Activated CD8-positive, alpha-beta T cell treated with anti-CD3 and anti-CD28 coated beads for 36 hours (primary cell): Measurements from ENCODE around the gene LRFN5. TPM values are rescaled to one million over a fixed set of nuclear protein-coding genes. Genes with fewer than 3 reads are reported as not detected.

Source experiments
- ATAC-seq: fragments of 200-7000 bp; cut with Tn5 transposase; one replicate; pipeline ENCODE4 v1.10.0; 2021; ENCODE audit warnings: mild to moderate bottlenecking, moderate library complexity
- CTCF ChIA-PET: fragments of 350-600 bp; sonication (Branson Sonifier 250); formaldehyde crosslinking; loops from one replicate; lab custom pipeline; 2021; ENCODE audit warnings: antibody characterized with exemption; lab: Charles Lee
- POLR2A ChIA-PET: fragments of 350-600 bp; sonication (Branson Sonifier 250); formaldehyde crosslinking; loops from one replicate; lab custom pipeline; 2021; ENCODE audit warnings: antibody characterized with exemption; lab: Charles Lee
- DNase-seq: peaks from one replicate; pipeline ENCODE4 v3.0.0-alpha.2; 2020
- H3K27ac Mint-ChIP-seq: one replicate; pipeline ENCODE4 v1.8.0; 2021; ENCODE audit warnings: mild to moderate bottlenecking, mixed read lengths
- H3K27me3 Mint-ChIP-seq: one replicate; pipeline ENCODE4 v1.8.0; 2021; ENCODE audit warnings: mixed read lengths
- H3K36me3 Mint-ChIP-seq: one replicate; pipeline ENCODE4 v1.8.0; 2021; ENCODE audit warnings: low read depth, mixed read lengths
- H3K4me1 Mint-ChIP-seq: one replicate; pipeline ENCODE4 v1.8.0; 2021; ENCODE audit warnings: low read depth, mixed read lengths
- H3K4me3 Mint-ChIP-seq: one replicate; pipeline ENCODE4 v1.8.0; 2021; ENCODE audit warnings: mild to moderate bottlenecking, moderate library complexity, mixed read lengths
- H3K9me3 Mint-ChIP-seq: one replicate; pipeline ENCODE4 v1.8.0; 2021; ENCODE audit warnings: mixed read lengths
- CTCF ChIP-seq: fragments of 200-600 bp; IDR thresholded peaks from one replicate; pipeline ENCODE4 v1.8.0; 2022; ENCODE audit warnings: antibody characterized with exemption, mild to moderate bottlenecking
- intact Hi-C: fragments of 100-400 bp; cut with micrococcal nuclease; formaldehyde crosslinking; loops from one replicate; pipeline ENCODE4 v1.10.0; 2022
- total RNA-seq, 2 experiments: library from RNA; stranded (reverse); gene quantifications; one replicate each; pipeline ENCODE4 v1.2.3, GENCODE V29; 2021

LRFN5 gene
- total RNA-seq, 2 experiments from 2014 or later: not detected

GRCh38 chr14:41615011-41615595 is 8.4 kb downstream of the LRFN5 start:
- Mint-ChIP-seq H3K27me3 (peaks cover 13% of the 10 kb centered on the region), H3K4me1 (no peaks in the 10 kb centered on the region), H3K9me3 (no peaks in the 10 kb centered on the region), H3K4me3 (no peak overlapping the region), H3K36me3 (no peaks in the 10 kb centered on the region), H3K27ac (no peak overlapping the region)
- DNase-seq: no peak
- ATAC-seq: no peak
- ChIA-PET CTCF (interaction anchor here (1.5 kb wide), 1 partner anchor 14 kb away, joined by 5 read pairs; no protein-coding TSS in a partner anchor), POLR2A (no interaction called here)
- TF ChIP-seq CTCF: no peak
- intact Hi-C loops: no loop called here

GRCh38 chr14:41623736-41624135 is 17.1 kb downstream of the LRFN5 start:
- no peak for TF ChIP-seq CTCF
- no peaks in the 10 kb centered on the region for H3K27me3 Mint-ChIP-seq
- ChIA-PET CTCF (no interaction called here), POLR2A (no interaction called here)
- intact Hi-C loops: no loop called here
- no peaks in the 10 kb centered on the region for H3K9me3 Mint-ChIP-seq
- ATAC-seq (no peak), DNase-seq (no peak)
- H3K36me3 Mint-ChIP-seq: no peaks in the 10 kb centered on the region
- H3K4me1 Mint-ChIP-seq: no peaks in the 10 kb centered on the region
- no peak overlapping the region for H3K27ac Mint-ChIP-seq
- H3K4me3 Mint-ChIP-seq: no peak overlapping the region

GRCh38 chr14:41629876-41630275 is 23.2 kb downstream of the LRFN5 start:
- ATAC-seq (no peak), DNase-seq (no peak)
- intact Hi-C loops: no loop called here
- Mint-ChIP-seq H3K9me3 (no peaks in the 10 kb centered on the region), H3K27me3 (peaks cover 2% of the 10 kb centered on the region), H3K4me3 (no peak overlapping the region), H3K27ac (no peak overlapping the region), H3K36me3 (no peaks in the 10 kb centered on the region), H3K4me1 (no peaks in the 10 kb centered on the region)
- ChIA-PET CTCF (no interaction called here), POLR2A (no interaction called here)
- no peak for TF ChIP-seq CTCF

GRCh38 chr14:41634286-41634685 is 27.6 kb downstream of the LRFN5 start:
- TF ChIP-seq CTCF: no peak
- DNase-seq (no peak), ATAC-seq (no peak)
- Mint-ChIP-seq H3K27ac (no peak overlapping the region), H3K4me3 (no peak overlapping the region), H3K9me3 (no peaks in the 10 kb centered on the region), H3K27me3 (peaks cover 2% of the 10 kb centered on the region), H3K36me3 (no peaks in the 10 kb centered on the region), H3K4me1 (no peaks in the 10 kb centered on the region)
- intact Hi-C loops: no loop called here
- ChIA-PET CTCF (no interaction called here), POLR2A (no interaction called here)

GRCh38 chr14:41636492-41637392 is 30.1 kb downstream of the LRFN5 start:
- Mint-ChIP-seq H3K27ac (no peak overlapping the region), H3K27me3 (no peaks in the 10 kb centered on the region), H3K9me3 (no peaks in the 10 kb centered on the region), H3K36me3 (no peaks in the 10 kb centered on the region), H3K4me3 (no peak overlapping the region), H3K4me1 (no peaks in the 10 kb centered on the region)
- DNase-seq (no peak), ATAC-seq (no peak)
- POLR2A ChIA-PET: no interaction called here
- TF ChIP-seq CTCF: no peak
- intact Hi-C loops: no loop called here
- CTCF ChIA-PET: no interaction called here
